ENCODE results near the gene MSRB1.

DNA sequence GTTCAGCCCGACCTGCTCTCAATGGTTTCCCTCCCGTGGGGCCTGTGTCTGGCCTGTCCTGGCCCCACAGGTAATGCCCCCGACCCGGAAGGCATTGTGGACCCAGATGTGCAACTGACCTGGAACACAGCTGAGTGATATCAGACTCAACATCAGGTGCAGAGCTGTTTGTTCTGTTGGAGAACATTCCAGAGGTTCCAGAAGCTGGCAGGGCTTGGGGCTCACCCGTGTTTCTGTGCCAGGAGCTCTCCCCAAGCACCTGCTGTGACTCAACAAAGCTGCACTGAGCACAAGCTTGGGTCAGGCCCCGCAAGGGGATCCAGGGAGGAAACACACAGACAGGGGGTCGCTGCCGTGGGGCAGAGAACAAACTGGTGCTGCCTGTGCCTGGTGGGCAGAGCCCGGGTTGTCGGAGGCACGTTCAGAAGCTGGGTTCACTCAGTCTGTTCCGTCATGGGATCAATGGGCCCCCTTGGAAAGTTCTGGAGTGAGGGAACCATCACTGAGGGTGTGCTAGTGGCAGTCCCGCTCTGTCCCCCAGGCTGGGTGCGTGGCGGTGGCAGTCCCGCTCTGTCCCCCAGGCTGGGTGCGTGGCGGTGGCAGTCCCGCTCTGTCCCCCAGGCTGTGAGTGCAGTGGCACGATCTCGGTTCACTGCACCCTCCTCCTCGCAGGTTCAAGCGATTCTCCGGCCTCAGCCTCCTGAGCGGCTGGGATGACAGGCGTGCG lies 46.9 kb downstream of the MSRB1 start:
- TF ChIP-seq, protein P1, sequence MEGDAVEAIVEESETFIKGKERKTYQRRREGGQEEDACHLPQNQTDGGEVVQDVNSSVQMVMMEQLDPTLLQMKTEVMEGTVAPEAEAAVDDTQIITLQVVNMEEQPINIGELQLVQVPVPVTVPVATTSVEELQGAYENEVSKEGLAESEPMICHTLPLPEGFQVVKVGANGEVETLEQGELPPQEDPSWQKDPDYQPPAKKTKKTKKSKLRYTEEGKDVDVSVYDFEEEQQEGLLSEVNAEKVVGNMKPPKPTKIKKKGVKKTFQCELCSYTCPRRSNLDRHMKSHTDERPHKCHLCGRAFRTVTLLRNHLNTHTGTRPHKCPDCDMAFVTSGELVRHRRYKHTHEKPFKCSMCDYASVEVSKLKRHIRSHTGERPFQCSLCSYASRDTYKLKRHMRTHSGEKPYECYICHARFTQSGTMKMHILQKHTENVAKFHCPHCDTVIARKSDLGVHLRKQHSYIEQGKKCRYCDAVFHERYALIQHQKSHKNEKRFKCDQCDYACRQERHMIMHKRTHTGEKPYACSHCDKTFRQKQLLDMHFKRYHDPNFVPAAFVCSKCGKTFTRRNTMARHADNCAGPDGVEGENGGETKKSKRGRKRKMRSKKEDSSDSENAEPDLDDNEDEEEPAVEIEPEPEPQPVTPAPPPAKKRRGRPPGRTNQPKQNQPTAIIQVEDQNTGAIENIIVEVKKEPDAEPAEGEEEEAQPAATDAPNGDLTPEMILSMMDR (IDR thresholded peaks at IDR 0.05; ENCODE audit: insufficient read depth, low read depth, low read length), result no peak
- no peak for TF ChIP-seq EZH2 (IDR thresholded peaks at IDR 0.05; ENCODE audit: insufficient read depth, low read length)

Measured in astrocyte (in vitro differentiated cells and primary cell).